NB4 (cell line): ENCODE data around the gene GSC.

ENCODE experiments used
- DNase-seq: peaks from one replicate; pipeline ENCODE4 v3.0.0; 2010; ENCODE audit warnings: low read depth
- H3K4me3 ChIP-seq: one replicate; pipeline ENCODE4 v1.5.1; 2011; ENCODE audit warnings: mild to moderate bottlenecking, low read depth, low read length, moderate library complexity
- MYC ChIP-seq: IDR thresholded peaks from 2 replicates; pipeline ENCODE4 v1.6.1; 2011; ENCODE audit warnings: low read depth, low read length
- POLR2A ChIP-seq: IDR thresholded peaks from 2 replicates; pipeline ENCODE4 v1.6.1; 2011; ENCODE audit warnings: mild to moderate bottlenecking; ENCODE audit not compliant: insufficient read length; ENCODE audit errors: extremely low read depth
- TF ChIP-seq, protein P1 (sequence below): IDR thresholded peaks from one replicate; pipeline ENCODE4 v1.5.1; 2012; ENCODE audit warnings: low read depth, low read length
- TF ChIP-seq, protein P2 (sequence below): IDR thresholded peaks from 2 replicates; pipeline ENCODE4 v1.6.1; 2011; ENCODE audit warnings: low read depth, low read length

The GSC gene

DNA sequence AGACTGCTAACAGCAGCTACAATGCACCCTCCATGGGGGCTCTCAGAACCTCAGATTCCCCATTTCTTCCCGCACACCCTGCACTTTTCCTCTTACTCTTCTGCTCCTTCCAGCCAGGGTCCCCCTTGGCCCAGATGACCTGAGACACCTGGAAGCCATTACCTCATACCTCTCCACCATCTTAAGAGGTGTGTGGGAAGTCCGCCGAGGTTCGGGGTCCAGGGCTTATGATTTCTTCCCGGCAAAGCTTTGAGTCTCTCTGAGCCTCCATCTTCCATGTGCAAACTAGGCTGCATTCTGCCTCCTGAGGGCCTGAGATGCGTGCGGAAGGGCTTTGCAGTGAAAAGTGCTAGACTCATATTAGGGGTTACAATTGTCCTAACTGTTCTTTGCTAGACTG lies 5.3 kb downstream of the GSC start:
- TF ChIP-seq, protein P1, sequence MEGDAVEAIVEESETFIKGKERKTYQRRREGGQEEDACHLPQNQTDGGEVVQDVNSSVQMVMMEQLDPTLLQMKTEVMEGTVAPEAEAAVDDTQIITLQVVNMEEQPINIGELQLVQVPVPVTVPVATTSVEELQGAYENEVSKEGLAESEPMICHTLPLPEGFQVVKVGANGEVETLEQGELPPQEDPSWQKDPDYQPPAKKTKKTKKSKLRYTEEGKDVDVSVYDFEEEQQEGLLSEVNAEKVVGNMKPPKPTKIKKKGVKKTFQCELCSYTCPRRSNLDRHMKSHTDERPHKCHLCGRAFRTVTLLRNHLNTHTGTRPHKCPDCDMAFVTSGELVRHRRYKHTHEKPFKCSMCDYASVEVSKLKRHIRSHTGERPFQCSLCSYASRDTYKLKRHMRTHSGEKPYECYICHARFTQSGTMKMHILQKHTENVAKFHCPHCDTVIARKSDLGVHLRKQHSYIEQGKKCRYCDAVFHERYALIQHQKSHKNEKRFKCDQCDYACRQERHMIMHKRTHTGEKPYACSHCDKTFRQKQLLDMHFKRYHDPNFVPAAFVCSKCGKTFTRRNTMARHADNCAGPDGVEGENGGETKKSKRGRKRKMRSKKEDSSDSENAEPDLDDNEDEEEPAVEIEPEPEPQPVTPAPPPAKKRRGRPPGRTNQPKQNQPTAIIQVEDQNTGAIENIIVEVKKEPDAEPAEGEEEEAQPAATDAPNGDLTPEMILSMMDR: no peak
- TF ChIP-seq MYC (no peak), POLR2A (no peak)
- TF ChIP-seq, protein P2, sequence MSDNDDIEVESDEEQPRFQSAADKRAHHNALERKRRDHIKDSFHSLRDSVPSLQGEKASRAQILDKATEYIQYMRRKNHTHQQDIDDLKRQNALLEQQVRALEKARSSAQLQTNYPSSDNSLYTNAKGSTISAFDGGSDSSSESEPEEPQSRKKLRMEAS: no peak
- H3K4me3 ChIP-seq: no peak overlapping the region
- DNase-seq: no peak

DNA sequence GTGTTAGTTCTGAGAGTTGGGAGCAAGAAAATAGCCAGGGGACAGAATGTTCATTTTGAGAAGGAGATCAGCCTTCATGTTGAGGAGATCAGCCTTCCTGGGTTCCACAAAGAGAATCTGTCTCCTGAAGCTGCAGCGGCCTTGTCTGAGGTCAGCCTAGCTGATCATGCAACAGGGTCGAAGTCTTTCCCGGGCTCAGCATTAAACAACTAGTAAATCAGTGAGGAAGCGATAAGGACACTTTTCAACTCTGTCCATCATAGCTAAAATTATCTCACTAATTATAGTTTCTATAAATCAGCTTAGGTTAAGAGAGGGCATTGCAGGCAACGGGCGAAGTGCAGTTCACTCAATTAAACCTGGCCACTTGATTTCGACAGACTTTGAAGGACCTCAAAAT lies 7.5 kb downstream of the GSC start:
- no peak overlapping the region for H3K4me3 ChIP-seq
- TF ChIP-seq, protein P2: no peak
- TF ChIP-seq MYC (no peak), POLR2A (no peak)
- TF ChIP-seq, protein P1: no peak
- no peak for DNase-seq

DNA sequence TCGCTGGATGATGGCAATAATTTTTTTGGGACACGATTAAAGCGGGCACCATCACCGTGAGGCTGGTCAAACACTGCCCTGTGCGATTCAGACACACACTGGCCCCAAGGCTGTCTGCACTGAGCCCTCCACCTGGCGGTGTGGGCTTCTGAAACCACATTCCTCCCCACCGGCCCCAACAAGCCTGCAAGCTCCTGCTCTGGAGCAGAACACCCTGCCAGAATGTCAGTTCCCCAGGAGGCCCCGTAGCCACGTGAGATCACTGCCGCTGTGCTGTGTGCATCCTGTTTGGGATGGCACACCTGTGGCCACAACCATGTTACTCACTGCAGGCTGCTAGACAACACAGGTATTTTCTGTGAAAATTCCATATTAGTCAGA lies 7.9 kb downstream of the GSC start:
- no peak for DNase-seq
- H3K4me3 ChIP-seq: no peak overlapping the region
- TF ChIP-seq, protein P2: no peak
- TF ChIP-seq, protein P1: no peak
- TF ChIP-seq MYC (no peak), POLR2A (no peak)

DNA sequence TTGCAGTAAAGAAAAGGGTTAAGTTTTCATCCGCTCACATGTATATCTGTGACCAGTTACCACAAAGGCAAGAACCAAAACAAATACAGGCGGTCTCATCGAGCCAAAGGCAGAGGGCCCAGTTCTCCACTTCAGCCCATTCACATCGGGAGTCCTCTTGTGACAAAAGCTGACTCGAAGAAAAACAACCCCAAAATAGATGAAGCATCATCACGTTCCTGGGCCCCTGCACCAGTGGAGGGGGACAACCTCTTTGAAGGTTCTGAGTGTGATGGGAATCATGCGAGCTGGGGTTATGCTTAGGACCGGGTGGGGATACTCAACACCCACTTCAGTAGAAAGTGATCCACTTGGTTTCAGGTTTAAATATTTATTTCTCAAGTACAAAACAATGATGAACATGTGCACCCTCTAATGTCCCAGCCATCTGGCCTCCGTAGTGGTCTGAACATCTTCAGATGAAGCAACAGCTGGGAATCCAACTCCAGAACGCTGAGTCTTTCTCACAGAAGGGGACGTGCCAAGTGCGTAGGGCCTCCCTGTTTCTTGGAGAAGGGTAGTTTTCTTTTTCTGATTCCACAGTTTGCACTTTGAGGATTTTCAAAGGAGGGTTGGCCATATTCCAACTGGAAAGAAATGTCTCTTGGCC lies 8.4 kb downstream of the GSC start:
- TF ChIP-seq, protein P1: no peak
- TF ChIP-seq, protein P2: no peak
- no peak for TF ChIP-seq POLR2A
- DNase-seq: no peak
- no peak overlapping the region for H3K4me3 ChIP-seq

DNA sequence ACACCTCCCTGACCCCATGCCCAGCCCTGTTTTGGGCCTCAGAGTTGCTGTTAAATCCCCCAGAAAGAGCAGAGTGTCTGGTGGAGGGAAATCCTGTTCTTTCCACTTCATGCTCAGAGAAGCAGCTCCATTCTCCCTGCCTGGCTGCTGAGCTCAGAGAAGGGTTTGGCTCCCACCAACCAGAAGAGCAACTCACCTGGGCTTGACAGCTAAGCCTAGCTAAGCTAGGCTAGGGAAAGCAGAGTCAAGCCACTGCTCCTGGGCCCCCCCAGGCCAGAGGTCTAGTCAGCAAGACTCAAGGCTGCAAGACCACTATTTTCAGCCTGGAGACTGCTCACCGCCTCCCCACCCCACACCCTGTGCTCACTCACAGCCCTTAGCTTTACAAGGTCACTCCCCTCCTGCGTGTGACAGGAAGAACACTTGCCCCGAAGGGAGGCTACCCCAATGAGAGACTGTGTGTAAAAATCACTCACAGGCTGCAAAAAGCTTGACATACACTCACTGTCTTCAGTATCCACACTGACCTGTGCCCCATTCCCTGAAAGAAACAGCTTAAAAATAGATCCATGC lies 13.5 kb downstream of the GSC start:
- no peak for TF ChIP-seq POLR2A
- H3K4me3 ChIP-seq: no peak overlapping the region
- DNase-seq: no peak

DNA sequence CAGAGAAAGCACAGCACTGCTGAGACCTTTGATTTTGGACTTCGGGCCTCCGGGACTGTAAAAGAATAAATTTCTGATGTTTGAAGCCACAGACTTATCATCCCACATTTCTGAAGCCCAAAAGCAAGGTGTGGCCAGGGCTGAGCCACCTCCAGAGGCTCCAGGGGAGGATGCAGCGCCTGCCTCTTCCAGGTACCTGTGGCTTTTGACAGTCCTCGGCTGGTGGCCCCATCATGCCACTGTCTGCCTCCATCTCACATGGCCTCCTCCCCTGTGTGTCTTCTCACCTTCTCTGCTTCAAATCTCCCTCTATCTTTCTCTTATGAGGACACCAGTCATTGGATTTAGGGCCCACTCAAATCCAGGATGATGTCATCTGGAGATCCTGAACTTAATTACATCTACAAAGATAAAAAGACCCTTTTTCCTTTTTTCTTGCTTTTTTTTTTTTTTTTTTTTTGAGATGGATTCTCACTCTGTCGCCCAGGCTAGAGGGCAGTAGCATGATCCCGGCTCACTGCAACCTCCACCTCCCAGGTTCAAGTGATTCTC lies 15.4 kb downstream of the GSC start:
- TF ChIP-seq MYC (no peak), POLR2A (no peak)
- TF ChIP-seq, protein P2: no peak
- TF ChIP-seq, protein P1: no peak
- no peak for DNase-seq
- H3K4me3 ChIP-seq: no peak overlapping the region
